Tibial nerve (tissue), 4 donors: ENCODE data around the gene PPP2R2C. TPM values are rescaled to one million over a fixed set of nuclear protein-coding genes. Genes with fewer than 3 reads are reported as not detected.

ENCODE experiments used
- DNase-seq, 2 donors: peaks; one replicate each; pipeline ENCODE4 v3.0.0-alpha.2; 2019; ENCODE audit warnings: low spot score in 2 of 2
- H3K27ac ChIP-seq, 4 donors: fragments of 200-600 bp; sonication (generic) in 3 of 4; one replicate each; pipeline ENCODE4 v1.5.1; 2017 to 2019; ENCODE audit warnings: mild to moderate bottlenecking in 1 of 4
- H3K27me3 ChIP-seq, 2 donors: fragments of 200-600 bp; sonication (generic) in 1 of 2; one replicate each; pipeline versions ENCODE4 v1.5.1 to v1.6.0; 2017 to 2019
- H3K36me3 ChIP-seq, 3 donors: fragments of 200-600 bp; sonication (generic); one replicate each; pipeline ENCODE4 v1.5.1; 2018 to 2019
- H3K4me1 ChIP-seq, 4 donors: fragments of 200-600 bp; sonication (generic) in 3 of 4; one replicate each; pipeline ENCODE4 v1.5.1; 2017 to 2019
- H3K4me3 ChIP-seq, 4 donors: fragments of 200-600 bp; sonication (generic) in 3 of 4; one replicate each; pipeline ENCODE4 v1.5.1; 2017 to 2019; ENCODE audit warnings: mild to moderate bottlenecking in 1 of 4, moderate library complexity in 1 of 4
- H3K9me3 ChIP-seq, 4 donors: fragments of 200-600 bp; sonication (generic) in 3 of 4; one replicate each; pipeline ENCODE4 v1.5.1; 2017 to 2019
- EP300 ChIP-seq, 2 donors: sonication (generic); formaldehyde crosslinking; IDR thresholded peaks; one replicate each; pipeline ENCODE4 v1.6.1; 2017; ENCODE audit warnings: antibody characterized with exemption in 2 of 2, mild to moderate bottlenecking in 1 of 2
- POLR2A ChIP-seq, 2 donors: fragments of 450-650 bp; IDR thresholded peaks; one replicate each; pipeline ENCODE4 v1.6.1; 2017; ENCODE audit warnings: antibody characterized with exemption in 2 of 2, mild to moderate bottlenecking in 2 of 2, moderate library complexity in 2 of 2
- WGBS, 2 donors: methylation state at CpG; one replicate each; pipeline ENCODE4 v1.1.5; 2018; 5-methylcytosine and 5-hydroxymethylcytosine counted together
- total RNA-seq, 4 donors: library from RNA; depleted of rRNA; stranded (reverse); fragments of >200 nt; gene quantifications; one replicate each; pipeline ENCODE4 v1.1.0, GENCODE V29; 2016
- TF ChIP-seq, protein P1 (sequence below), 5 experiments: fragments of 200-600 bp in 3 of 5; fragments of 450-650 bp in 2 of 5; sonication (generic) in 3 of 5; IDR thresholded peaks; one replicate each; pipeline ENCODE4 v1.5.1; 2016 to 2019; ENCODE audit warnings: antibody characterized with exemption in 5 of 5, mild to moderate bottlenecking in 3 of 5, moderate library complexity in 2 of 5

PPP2R2C gene
- total RNA-seq, 4 donors from 2014 or later: under 0.01 to 0.66 (median 0.42) TPM; not detected in 1

DNA sequence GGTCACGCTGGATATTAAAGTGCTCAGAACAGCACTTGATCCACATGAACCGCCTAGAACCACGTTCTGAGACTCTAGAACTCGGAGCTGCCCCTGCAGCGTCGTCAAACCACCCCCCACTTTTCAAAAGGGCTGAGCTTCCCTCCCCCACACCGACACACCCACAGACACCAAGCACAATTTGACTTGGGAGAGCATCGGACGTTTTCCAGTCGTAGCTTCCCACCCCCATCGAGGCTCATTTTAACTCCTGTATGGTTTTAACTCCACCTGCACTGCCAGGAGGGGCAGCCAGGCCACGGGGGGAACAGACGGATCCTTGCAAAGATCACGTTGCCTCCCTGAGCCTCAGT is 26.3 kb downstream of the PPP2R2C start:
- WGBS, 2 donors: 78 to 83% methylated on average over 14 of the region's 14 CpGs
- no peak overlapping the region for H3K4me3 ChIP-seq
- TF ChIP-seq EP300 (IDR thresholded peaks at IDR 0.05) (no peak), POLR2A (IDR thresholded peaks at IDR 0.05) (no peak)
- TF ChIP-seq, protein P1, sequence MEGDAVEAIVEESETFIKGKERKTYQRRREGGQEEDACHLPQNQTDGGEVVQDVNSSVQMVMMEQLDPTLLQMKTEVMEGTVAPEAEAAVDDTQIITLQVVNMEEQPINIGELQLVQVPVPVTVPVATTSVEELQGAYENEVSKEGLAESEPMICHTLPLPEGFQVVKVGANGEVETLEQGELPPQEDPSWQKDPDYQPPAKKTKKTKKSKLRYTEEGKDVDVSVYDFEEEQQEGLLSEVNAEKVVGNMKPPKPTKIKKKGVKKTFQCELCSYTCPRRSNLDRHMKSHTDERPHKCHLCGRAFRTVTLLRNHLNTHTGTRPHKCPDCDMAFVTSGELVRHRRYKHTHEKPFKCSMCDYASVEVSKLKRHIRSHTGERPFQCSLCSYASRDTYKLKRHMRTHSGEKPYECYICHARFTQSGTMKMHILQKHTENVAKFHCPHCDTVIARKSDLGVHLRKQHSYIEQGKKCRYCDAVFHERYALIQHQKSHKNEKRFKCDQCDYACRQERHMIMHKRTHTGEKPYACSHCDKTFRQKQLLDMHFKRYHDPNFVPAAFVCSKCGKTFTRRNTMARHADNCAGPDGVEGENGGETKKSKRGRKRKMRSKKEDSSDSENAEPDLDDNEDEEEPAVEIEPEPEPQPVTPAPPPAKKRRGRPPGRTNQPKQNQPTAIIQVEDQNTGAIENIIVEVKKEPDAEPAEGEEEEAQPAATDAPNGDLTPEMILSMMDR (IDR thresholded peaks at IDR 0.05): no peak
- H3K36me3 ChIP-seq: no peaks in the 10 kb centered on the region
- peaks cover 0 to 4% of the 10 kb centered on the region in 2 donors for H3K27me3 ChIP-seq
- peaks cover 0 to 2% (median 0%) of the 10 kb centered on the region in 4 donors for H3K9me3 ChIP-seq
- DNase-seq: no peak
- no peak overlapping the region for H3K27ac ChIP-seq
- H3K4me1 ChIP-seq: peaks cover 0 to 10% (median 0%) of the 10 kb centered on the region in 4 donors

DNA sequence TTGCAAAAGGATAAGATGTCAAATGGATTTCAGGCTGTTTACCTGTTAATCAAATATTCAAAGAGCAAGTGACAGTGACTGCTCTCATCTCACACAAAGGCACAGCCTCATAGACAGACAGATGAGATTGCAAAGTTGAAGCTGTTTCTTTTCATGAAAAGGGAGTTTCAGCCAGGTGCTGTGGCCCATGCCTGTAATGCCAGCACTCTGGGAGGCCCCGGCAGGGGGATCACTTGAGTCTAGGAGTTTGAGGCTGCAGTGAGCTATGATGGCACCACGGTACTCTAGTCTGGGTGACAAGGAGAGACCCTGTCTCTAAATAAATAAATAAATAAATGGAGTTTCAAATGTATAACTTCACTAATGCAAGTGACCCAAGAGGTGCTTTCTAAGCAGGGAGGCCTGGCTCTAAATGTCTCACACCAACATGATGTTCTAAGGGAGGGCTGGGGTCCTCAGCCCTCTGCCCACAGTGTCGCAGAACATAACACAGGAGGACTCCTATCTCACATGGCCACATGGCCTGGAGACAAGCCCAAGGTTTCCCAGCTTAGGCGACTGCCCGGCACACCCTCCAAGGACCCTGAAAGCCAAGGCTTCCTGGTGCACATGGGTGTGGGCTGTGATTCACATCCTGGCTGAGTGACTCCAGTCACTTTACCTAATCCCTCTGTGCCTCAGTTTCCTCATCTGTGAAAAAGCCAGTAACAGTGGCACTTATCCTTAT is 26.8 kb downstream of the PPP2R2C start:
- no peak for DNase-seq
- Histone ChIP-seq H3K27ac (no peak overlapping the region), H3K27me3 (peaks cover 0 to 4% of the 10 kb centered on the region in 2 donors), H3K4me3 (no peak overlapping the region), H3K9me3 (peaks cover 0 to 5% (median 0%) of the 10 kb centered on the region in 4 donors), H3K36me3 (no peaks in the 10 kb centered on the region), H3K4me1 (peaks cover 0 to 10% (median 0%) of the 10 kb centered on the region in 4 donors)
- no peak for TF ChIP-seq EP300 (IDR thresholded peaks at IDR 0.05)
- TF ChIP-seq POLR2A (IDR thresholded peaks at IDR 0.05): no peak
- TF ChIP-seq, protein P1 (IDR thresholded peaks at IDR 0.05): no peak
- WGBS, 2 donors: 84% methylated on average over 5 of the region's 5 CpGs

DNA sequence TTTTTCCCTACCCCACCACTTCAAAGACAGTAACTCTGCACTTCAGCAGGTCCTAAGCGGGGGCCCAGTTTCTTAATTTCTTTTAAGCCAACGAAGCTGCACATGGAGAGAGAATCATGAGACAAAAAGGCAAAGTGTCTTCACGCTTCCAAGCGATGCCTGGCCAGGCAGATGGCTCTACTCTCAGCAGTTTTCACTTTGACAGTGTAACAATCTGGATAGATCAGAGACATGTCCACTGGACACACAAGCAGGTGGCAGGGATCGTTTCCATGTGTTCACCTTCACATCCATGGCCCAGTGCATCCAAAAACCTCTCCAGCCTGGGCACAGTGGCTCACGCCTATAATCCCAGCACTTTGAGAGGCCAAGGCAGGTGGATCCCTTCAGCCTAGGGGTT is 27.8 kb downstream of the PPP2R2C start:
- Histone ChIP-seq H3K4me3 (no peak overlapping the region), H3K36me3 (no peaks in the 10 kb centered on the region), H3K4me1 (peaks cover 0 to 10% (median 0%) of the 10 kb centered on the region in 4 donors), H3K9me3 (peaks cover 0 to 5% (median 0%) of the 10 kb centered on the region in 4 donors), H3K27me3 (peaks cover 0 to 4% of the 10 kb centered on the region in 2 donors), H3K27ac (no peak overlapping the region)
- TF ChIP-seq, protein P1 (IDR thresholded peaks at IDR 0.05): no peak
- TF ChIP-seq POLR2A (IDR thresholded peaks at IDR 0.05) (no peak), EP300 (IDR thresholded peaks at IDR 0.05) (no peak)
- DNase-seq: no peak
- 74 to 81% methylated on average over 6 of the region's 6 CpGs for WGBS, 2 donors

DNA sequence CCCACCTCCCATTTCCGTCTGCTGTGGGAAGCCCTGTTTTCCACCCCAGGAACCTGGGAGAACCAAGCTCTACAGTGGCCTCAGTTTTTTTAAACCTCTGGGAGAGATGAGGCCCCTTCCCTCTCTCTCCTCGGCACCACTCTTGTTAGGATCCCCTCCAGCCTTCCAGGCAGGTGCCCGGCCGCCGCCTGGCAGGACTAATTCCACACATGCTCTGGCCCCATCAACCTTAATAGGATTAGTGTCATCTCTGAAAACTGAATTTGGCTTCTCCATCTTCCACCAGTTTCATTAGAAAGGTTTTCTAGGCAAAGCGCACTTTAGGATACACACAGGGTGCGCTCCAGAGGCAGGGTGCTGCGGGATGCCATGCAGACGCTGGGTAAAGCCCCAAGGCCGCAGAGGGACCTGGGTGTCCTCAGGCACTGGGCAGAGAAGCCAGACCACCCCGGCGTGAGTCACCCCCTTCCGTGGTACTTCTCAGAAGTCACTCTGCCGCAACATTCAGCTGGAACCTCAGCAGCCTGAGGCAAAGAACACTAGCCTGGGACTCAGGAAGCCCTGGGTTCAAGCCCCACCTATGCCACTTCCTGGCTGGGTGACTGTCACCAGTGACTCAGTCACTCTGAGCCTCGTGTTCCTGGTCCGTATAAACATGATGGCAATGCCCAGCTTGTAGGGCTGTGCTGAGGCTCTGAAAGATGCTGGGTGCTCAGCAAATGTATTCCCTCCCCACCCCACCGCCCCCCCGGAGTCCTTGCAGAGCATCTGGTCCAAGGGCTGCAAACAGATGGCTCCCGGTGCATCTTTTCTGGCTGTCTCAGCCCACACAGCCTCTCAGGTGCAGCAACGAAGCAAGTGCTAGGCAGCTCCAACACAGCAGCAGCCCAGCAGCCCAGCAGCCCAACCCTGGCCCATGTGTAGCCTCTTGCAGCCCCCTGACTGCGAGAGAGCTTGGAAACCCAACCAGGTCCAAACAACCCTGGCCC is 29.1 kb downstream of the PPP2R2C start:
- Histone ChIP-seq H3K27me3 (peaks cover 0 to 4% of the 10 kb centered on the region in 2 donors), H3K9me3 (peaks cover 0 to 5% (median 0%) of the 10 kb centered on the region in 4 donors), H3K4me1 (peaks cover 0 to 10% (median 0%) of the 10 kb centered on the region in 4 donors), H3K36me3 (no peaks in the 10 kb centered on the region), H3K27ac (no peak overlapping the region), H3K4me3 (no peak overlapping the region)
- TF ChIP-seq EP300 (IDR thresholded peaks at IDR 0.05) (no peak), POLR2A (IDR thresholded peaks at IDR 0.05) (no peak)
- TF ChIP-seq, protein P1 (IDR thresholded peaks at IDR 0.05): no peak
- no peak for DNase-seq
- 79 to 81% methylated on average over 16 to 19 of the region's 21 CpGs for WGBS, 2 donors
